ENCODE data around the gene ICA1L.

- TF ChIP-seq CTCF (tag by site-specific recombination; IDR thresholded peaks at IDR 0.05) (no peak), ZNF791 (tag by site-specific recombination; IDR thresholded peaks at IDR 0.05) (no peak), ZNF513 (tag by site-specific recombination; IDR thresholded peaks at IDR 0.05) (no peak), PATZ1 (tag by site-specific recombination; IDR thresholded peaks at IDR 0.05) (no peak), REST (tag by site-specific recombination; IDR thresholded peaks at IDR 0.05) (no peak), ZNF585B (tag by site-specific recombination; IDR thresholded peaks at IDR 0.05) (no peak)
These were observed 46.7 kb downstream of the ICA1L start for GRCh38 chr2:202824901-202825300.

Data from HEK293 (cell line).